NCI-H1694 treated with DMSO at 0.1 percent for 48 hours (cell line): Measurements from ENCODE around the gene MS4A10.
"Not testable (repeated sequence)": the region's sequence is repeated elsewhere in the genome, so short reads cannot be mapped to it uniquely, and the experiment has no call there.

Experiments
- DNase-seq: peaks from one replicate; lab custom pipeline; 2025; lab: John Stamatoyannopoulos, UW

MS4A10 gene

GRCh38 chr11:60788401-60789125 lies 3.4 kb downstream of the MS4A10 start:
- DNase-seq = peak; percentile 89

- DNase-seq = no peak
Observed at GRCh38 chr11:60790726-60791125, 5.6 kb downstream of the MS4A10 start.

- DNase-seq = no peak
Observed at GRCh38 chr11:60791153-60791933, 6.2 kb downstream of the MS4A10 start.

GRCh38 chr11:60792521-60792920 lies 7.4 kb downstream of the MS4A10 start:
- no peak for DNase-seq

GRCh38 chr11:60795291-60795690 lies 10.2 kb downstream of the MS4A10 start:
- no peak for DNase-seq

GRCh38 chr11:60797846-60798630 lies 12.9 kb downstream of the MS4A10 start:
- no peak for DNase-seq

GRCh38 chr11:60798631-60799030 lies 13.5 kb downstream of the MS4A10 start:
- no peak for DNase-seq

GRCh38 chr11:60801194-60801593 lies 16.1 kb downstream of the MS4A10 start:
- no peak for DNase-seq

- DNase-seq = no peak
Observed at GRCh38 chr11:60803273-60803936, 18.3 kb downstream of the MS4A10 start.

- DNase-seq = no peak
Observed at GRCh38 chr11:60809249-60809648, 24.1 kb downstream of the MS4A10 start.

- no peak for DNase-seq
Observed at GRCh38 chr11:60809691-60810090, 24.6 kb downstream of the MS4A10 start.

GRCh38 chr11:60810151-60810550 lies 25.0 kb downstream of the MS4A10 start:
- DNase-seq = no peak

GRCh38 chr11:60810569-60810968 lies 25.4 kb downstream of the MS4A10 start:
- DNase-seq = no peak

- DNase-seq = no peak
Observed at GRCh38 chr11:60813324-60813723, 28.2 kb downstream of the MS4A10 start.

GRCh38 chr11:60814112-60814511 lies 29.0 kb downstream of the MS4A10 start:
- DNase-seq = no peak

GRCh38 chr11:60816590-60817157 lies 31.5 kb downstream of the MS4A10 start:
- DNase-seq = no peak

GRCh38 chr11:60818057-60818456 lies 32.9 kb downstream of the MS4A10 start:
- no peak for DNase-seq

GRCh38 chr11:60821827-60822599 lies 36.9 kb downstream of the MS4A10 start:
- no peak for DNase-seq

GRCh38 chr11:60823745-60824306 lies 38.7 kb downstream of the MS4A10 start:
- DNase-seq = not testable (repeated sequence)

GRCh38 chr11:60825118-60825517 lies 40.0 kb downstream of the MS4A10 start:
- DNase-seq = no peak

GRCh38 chr11:60825790-60826189 lies 40.7 kb downstream of the MS4A10 start:
- DNase-seq = no peak
